HG03060 (cell line): Measurements from ENCODE around the gene BCL6B.
"Not testable (repeated sequence)": the region's sequence is repeated elsewhere in the genome, so short reads cannot be mapped to it uniquely, and the experiment has no call there.

Source experiments
- ATAC-seq: cut with Tn5 transposase; IDR thresholded peaks from one replicate; pipeline ENCODE4 v1.9.1; 2021; ENCODE audit warnings: low read depth, moderate number of reproducible peaks; ENCODE audit not compliant: unreplicated experiment

Gene BCL6B

DNA sequence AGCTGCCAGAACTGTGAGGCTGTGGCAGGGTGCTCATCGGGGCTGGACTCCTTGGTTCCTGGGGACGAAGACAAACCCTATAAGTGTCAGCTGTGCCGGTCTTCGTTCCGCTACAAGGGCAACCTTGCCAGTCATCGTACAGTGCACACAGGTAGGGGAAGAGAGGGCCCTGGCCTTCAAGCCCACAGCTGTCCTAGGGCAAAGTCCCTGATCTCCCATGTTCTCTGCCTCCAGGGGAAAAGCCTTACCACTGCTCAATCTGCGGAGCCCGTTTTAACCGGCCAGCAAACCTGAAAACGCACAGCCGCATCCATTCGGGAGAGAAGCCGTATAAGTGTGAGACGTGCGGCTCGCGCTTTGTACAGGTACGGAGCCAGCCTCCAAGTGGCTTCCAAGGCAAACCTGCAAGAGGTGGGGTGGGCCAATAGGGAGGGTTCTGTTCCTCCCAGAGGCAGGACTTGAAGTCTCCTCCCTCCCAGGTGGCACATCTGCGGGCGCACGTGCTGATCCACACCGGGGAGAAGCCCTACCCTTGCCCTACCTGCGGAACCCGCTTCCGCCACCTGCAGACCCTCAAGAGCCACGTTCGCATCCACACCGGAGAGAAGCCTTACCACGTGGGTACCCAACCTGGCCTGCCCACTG, 3.7 kb downstream of the BCL6B start:
- no peak for ATAC-seq

DNA sequence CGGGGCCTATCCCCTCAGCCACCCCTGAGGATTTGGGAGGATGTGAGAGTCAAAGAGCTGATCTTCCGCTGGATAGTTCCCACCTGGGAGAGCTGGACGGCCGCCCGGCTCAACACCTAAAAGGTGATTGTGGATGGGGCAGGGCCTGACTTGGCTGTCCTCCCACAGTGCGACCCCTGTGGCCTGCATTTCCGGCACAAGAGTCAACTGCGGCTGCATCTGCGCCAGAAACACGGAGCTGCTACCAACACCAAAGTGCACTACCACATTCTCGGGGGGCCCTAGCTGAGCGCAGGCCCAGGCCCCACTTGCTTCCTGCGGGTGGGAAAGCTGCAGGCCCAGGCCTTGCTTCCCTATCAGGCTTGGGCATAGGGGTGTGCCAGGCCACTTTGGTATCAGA, 4.5 kb downstream of the BCL6B start:
- no peak for ATAC-seq

DNA sequence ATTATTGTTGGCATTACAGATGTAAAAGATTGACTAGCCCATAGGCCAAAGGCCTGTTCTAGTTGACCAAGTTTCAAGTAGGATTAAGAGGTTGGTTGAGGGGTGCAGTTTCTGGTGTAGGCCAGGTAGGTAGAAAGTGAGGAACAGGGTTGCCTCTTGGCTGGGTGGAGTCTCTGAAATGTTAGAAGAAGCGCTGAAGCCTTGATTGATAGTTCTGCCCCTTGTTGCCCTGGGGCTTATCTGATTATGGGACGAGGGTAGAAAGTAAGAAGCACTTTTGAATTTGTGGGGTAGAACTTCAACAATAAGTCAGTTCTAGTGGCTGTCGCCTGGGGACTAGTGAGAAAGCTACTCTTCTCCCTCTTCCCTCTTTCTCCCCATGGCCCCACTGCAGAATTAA, 6.2 kb downstream of the BCL6B start:
- ATAC-seq, result no peak

- ATAC-seq, result no peak
Observed at GRCh38 chr17:7029659-7030058, 6.8 kb downstream of the BCL6B start.

GRCh38 chr17:7034955-7035590, 12.2 kb downstream of the BCL6B start:
- no peak for ATAC-seq

DNA sequence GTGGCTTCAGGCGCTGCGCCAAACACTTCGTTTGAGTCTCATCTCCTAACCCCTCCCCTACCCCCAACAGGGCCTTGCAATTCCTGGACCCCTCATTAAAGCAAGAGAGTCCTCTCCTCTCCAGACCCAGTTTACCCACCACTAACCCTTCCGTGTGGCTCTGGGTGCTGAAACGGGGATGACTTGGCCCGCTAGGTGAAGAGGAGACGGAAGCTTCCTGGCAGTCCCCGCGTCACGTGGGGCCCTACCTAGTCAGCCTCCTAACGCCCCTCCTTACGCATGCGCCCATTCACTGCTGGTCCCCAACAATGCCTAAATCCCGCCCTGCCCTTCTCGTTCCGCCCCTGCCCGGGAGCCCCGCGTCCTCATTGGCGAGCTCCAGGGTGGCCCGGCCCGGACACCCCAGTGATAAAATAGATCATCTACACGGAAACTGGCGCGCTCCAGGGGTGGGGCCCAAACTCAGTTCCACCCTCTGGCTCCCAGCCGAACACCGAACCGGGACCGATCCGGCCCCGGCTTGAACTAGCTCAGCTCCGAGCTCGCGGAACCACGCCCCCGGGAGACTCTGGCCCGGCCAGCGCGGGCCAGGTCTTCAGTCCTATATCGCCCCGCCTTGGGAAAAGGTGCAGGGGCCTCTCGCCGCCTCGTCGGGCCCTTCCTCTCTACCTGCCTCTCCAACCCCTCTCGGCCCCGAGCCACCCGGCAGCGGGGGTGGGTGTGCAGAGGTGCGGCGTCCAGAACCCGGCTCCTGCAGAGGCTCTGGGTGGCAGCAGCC, 12.9 kb downstream of the BCL6B start, which contains the start of gene SLC16A13:
Gene SLC16A13 (plus strand): TSS at position 425 of the 778 bp plus-strand sequence. CDS start 368 bp downstream, outside the sequence.
- peak; percentile 81 for ATAC-seq

GRCh38 chr17:7038025-7038862, 15.4 kb downstream of the BCL6B start:
- ATAC-seq, result no peak

- ATAC-seq, result no peak
Observed at GRCh38 chr17:7039832-7040231, 17.0 kb downstream of the BCL6B start.

DNA sequence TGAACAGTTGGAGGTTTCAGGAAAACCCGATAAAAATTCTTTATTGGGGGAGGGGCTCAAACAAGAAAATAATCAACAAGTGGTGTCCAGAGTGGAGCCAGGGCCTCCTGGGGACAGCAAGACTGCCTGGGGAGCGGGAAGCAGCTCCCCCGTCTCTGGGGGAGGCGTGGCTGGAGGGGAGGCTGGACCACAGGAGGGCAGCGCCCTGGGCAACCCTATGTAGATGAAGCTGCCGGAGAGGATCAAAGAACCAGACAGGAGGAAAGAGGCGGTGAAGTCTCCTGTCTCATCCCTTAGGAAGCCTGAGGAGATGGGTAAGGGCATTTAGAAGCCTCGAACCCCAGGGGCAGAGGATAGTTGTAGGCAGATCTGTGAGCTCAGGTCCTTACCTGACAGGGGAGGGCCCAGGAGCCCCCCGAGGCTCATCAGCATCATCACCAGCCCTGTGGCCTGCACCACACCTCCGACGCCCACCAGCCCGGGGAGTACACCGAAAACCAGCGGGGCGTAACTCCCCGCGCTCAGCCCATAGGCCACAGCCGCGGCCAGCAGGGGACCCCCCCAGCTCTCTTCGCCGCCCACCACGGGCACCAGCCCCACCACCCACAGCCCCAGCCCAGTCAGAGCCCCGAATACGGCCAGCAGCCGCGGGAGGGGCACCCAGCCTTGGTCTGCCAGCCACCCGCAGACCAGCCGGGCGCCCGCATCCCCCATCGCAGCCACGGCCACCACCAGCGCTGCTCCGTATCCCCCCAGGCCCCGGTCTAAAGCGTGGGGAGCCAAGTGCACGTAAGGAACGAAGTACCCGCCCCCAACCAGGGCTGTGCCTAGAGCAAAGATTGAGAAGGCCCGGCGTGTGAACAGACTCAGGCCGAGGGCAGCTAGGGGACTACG, 19.0 kb downstream of the BCL6B start:
- ATAC-seq, result no peak

GRCh38 chr17:7042501-7043181, 19.8 kb downstream of the BCL6B start:
- ATAC-seq, result no peak

GRCh38 chr17:7043182-7043496, 20.3 kb downstream of the BCL6B start:
- no peak for ATAC-seq

GRCh38 chr17:7043497-7044198, 20.8 kb downstream of the BCL6B start, which contains the start of gene SLC16A11:
Gene SLC16A11, minus strand, starts transcription at chr17:7044092. Its CDS starts 579 bp downstream, at chr17:7043513.
- ATAC-seq, result no peak

DNA sequence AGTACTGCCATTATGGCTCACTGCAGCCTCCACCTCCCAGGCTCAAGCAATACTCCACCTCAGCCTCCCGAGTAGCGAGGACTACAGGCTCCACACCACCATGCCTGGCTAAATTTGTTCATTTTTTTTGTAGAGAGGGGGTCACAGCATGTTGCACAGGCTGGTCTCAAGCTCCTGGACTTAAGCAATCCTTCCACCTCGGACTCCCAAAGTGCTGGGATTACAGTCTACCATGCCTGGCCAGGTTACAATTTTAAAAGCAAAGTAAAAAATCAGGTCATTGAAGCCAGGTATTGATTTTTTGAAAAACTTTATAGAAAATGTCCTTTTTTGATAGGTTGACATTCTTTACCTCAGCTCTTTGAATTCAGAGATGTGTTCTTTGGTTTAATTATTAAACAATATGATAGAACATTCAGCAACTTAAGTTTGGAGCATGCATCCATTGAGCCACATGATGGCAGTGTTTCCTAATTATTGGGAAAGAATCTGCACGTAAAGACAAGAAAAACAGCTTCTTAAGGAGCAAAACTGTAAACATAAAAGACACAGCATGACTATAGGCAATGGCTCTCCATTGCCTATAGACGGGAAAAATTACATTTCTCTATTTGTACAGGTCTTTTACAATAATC, 22.8 kb downstream of the BCL6B start:
- ATAC-seq, result no peak

- no peak for ATAC-seq
Observed at GRCh38 chr17:7046127-7046724, 23.4 kb downstream of the BCL6B start.

DNA sequence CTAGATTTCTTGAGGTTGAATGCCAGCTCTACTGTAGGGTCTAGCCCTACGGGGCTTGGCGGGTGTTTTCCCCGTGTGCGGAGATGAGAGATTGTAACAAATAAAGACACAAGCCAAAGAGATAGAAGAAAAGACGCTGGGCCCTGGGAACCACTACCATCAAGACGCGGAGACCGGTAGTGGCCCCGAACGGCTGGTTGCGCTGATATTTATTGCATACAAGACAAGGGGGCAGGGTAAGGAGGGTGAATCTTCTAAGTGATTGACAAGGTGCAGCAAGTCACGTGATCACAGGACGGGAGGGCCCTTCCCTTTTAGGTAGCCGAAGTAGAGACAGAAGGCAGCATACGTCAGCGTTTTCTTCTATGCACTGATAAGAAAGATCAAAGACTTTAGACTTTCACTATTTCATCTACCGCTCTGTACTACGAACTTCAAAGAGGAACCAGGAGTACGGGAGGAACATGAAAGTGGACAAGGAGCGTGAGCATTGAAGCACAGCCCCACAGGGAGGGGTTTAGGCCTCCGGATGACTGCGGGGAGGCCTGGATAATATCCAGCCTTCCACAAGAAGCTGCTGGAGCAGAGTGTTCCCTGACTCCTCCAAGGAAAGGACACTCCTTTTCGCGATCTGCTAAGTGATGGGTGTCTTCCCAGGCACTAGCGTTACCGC, 24.0 kb downstream of the BCL6B start:
- not testable (repeated sequence) for ATAC-seq

- no peak for ATAC-seq
Observed at GRCh38 chr17:7047566-7047965, 24.7 kb downstream of the BCL6B start.

DNA sequence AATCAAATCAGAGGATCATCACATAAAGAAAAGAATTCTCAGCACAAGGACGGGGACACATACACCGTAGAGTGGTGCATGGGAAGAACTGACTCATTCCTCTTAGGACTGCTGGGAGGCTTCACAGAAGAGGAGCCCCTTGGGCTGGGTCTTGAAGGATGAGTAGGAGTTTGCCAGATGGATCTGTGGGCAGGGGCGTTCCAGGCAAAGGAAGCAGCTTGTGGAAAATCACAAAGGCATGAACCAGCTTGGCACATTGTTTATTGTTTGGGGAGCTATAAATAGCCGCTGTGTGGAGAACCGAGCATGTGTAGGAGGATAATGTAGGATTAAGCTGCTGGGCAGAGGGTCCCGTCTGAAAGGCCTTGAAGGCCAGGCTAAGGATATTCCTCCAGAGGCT, 26.1 kb downstream of the BCL6B start:
- ATAC-seq, result no peak
